ENCODE results near the gene TYW1. TPM values are rescaled to one million over a fixed set of nuclear protein-coding genes. Genes with fewer than 3 reads are reported as not detected.

The TYW1 gene
- total and polyA plus RNA-seq, 2 donors from 2014 or later: 9.4 to 20.7 TPM

DNA sequence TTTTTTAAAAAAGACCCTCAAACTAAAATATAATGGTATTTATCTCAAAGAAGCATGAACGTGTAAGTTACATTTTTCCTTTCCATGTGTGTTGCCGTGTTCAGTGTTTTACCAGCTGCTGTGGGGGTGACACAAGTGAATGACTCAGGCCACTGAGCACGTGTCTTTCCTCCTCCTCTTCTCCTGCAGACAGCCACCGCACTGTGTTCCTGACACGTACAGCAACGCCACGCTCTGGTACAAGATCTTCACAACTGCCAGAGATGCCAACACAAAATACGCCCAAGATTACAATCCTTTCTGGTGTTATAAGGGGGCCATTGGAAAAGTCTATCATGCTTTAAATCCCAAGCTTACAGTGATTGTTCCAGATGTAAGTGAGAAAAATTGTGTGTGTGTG is 45.9 kb upstream of the TYW1 start:
- DNase-seq (no peak), FAIRE-seq (no peak)
- Histone ChIP-seq H3K4me3 (ENCODE audit: low read length in 3 of 3) (no peak overlapping the region), H3K27me3 (ENCODE audit: control insufficient read depth, insufficient read depth, low read length) (no peaks in the 10 kb centered on the region), H3K4me1 (ENCODE audit: control insufficient read depth in 2 of 3, insufficient read depth in 2 of 3, low read depth in 1 of 3, low read length in 3 of 3) (no peaks in the 10 kb centered on the region), H3K36me3 (ENCODE audit: control insufficient read depth in 2 of 3, insufficient read depth in 3 of 3, low read length in 3 of 3) (peaks cover 8 to 45% (median 27%) of the 10 kb centered on the region in 3 donors), H3K9me3 (ENCODE audit: control insufficient read depth in 2 of 3, insufficient read depth in 1 of 3, low read length in 3 of 3) (no peaks in the 10 kb centered on the region), H3K27ac (ENCODE audit: low read depth in 2 of 2, low read length in 2 of 2) (no peak overlapping the region), H3K9ac (ENCODE audit: low read length in 3 of 3) (no peak overlapping the region)
- intact Hi-C loops (cut with DNase I): no loop called here
- TF ChIP-seq, protein P1, sequence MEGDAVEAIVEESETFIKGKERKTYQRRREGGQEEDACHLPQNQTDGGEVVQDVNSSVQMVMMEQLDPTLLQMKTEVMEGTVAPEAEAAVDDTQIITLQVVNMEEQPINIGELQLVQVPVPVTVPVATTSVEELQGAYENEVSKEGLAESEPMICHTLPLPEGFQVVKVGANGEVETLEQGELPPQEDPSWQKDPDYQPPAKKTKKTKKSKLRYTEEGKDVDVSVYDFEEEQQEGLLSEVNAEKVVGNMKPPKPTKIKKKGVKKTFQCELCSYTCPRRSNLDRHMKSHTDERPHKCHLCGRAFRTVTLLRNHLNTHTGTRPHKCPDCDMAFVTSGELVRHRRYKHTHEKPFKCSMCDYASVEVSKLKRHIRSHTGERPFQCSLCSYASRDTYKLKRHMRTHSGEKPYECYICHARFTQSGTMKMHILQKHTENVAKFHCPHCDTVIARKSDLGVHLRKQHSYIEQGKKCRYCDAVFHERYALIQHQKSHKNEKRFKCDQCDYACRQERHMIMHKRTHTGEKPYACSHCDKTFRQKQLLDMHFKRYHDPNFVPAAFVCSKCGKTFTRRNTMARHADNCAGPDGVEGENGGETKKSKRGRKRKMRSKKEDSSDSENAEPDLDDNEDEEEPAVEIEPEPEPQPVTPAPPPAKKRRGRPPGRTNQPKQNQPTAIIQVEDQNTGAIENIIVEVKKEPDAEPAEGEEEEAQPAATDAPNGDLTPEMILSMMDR (IDR thresholded peaks at IDR 0.05; ENCODE audit: borderline replicate concordance, extremely low read depth, insufficient read depth): no peak

DNA sequence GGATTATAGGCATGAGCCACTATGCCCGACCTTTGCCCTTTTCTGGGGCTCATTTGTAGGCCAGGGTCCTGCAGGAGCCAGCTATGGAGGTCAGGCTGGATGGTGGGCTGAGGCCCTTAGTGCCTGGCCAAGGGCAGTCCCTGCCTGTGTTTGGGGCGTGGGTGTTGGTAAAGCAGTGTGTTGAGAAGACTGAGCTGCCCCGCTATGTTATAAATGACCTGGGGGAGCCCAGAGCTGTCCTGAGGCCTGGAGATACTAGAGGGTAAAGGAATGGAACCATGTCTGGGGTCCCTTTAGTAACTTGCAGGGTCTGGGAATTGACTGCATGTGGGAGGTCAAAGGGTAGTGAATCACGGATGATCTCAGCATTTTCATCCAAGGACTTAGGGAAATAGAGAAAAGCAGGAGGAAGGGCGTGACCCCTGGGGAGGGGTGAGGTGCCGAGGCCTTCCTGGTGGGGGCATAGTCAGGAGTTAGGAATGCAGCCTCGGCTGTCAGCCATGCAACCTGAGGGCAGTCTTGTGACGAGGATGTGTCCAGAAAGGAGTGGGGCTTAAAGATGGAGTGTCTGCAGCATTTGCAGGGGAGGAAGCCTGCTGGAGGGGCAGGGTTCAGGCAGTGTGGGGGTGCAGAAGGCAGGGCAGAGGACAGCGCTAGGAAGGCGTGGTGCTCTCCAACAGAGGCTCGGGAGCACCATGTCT is 44.1 kb upstream of the TYW1 start:
- Histone ChIP-seq H3K27ac (ENCODE audit: low read depth in 2 of 2, low read length in 2 of 2) (no peak overlapping the region), H3K27me3 (ENCODE audit: control insufficient read depth, insufficient read depth, low read length) (no peaks in the 10 kb centered on the region), H3K4me1 (ENCODE audit: control insufficient read depth in 2 of 3, insufficient read depth in 2 of 3, low read depth in 1 of 3, low read length in 3 of 3) (no peaks in the 10 kb centered on the region), H3K36me3 (ENCODE audit: control insufficient read depth in 2 of 3, insufficient read depth in 3 of 3, low read length in 3 of 3) (peaks cover 10 to 47% (median 44%) of the 10 kb centered on the region in 3 donors), H3K4me3 (ENCODE audit: low read length in 3 of 3) (no peak overlapping the region), H3K9ac (ENCODE audit: low read length in 3 of 3) (no peak overlapping the region), H3K9me3 (ENCODE audit: control insufficient read depth in 2 of 3, insufficient read depth in 1 of 3, low read length in 3 of 3) (no peaks in the 10 kb centered on the region)
- intact Hi-C loops (cut with DNase I): no loop called here
- DNase-seq (no peak), FAIRE-seq (no peak)
- TF ChIP-seq, protein P1 (IDR thresholded peaks at IDR 0.05; ENCODE audit: borderline replicate concordance, extremely low read depth, insufficient read depth): no peak

DNA sequence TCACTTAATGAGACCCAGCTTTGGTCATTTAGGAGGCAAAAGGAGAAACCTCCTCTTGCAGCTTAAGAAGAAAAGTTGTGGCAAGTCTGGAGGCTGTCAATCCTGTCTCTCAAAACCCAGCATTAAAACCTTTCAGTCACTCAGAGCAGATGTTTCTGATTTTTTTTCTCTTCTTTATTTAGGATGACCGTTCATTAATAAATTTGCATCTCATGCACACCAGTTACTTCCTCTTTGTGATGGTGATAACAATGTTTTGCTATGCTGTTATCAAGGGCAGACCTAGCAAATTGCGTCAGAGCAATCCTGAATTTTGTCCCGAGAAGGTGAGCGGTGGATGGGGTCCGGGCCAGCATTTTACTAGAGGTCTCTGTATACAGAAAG is 43.6 kb upstream of the TYW1 start:
- no peaks in the 10 kb centered on the region for H3K4me1 ChIP-seq (ENCODE audit: control insufficient read depth in 2 of 3, insufficient read depth in 2 of 3, low read depth in 1 of 3, low read length in 3 of 3)
- DNase-seq (no peak), FAIRE-seq (no peak)
- TF ChIP-seq, protein P1 (IDR thresholded peaks at IDR 0.05; ENCODE audit: borderline replicate concordance, extremely low read depth, insufficient read depth): no peak
- peaks cover 10 to 49% (median 41%) of the 10 kb centered on the region in 3 donors for H3K36me3 ChIP-seq (ENCODE audit: control insufficient read depth in 2 of 3, insufficient read depth in 3 of 3, low read length in 3 of 3)
- H3K9ac ChIP-seq (ENCODE audit: low read length in 3 of 3): no peak overlapping the region
- no peak overlapping the region for H3K27ac ChIP-seq (ENCODE audit: low read depth in 2 of 2, low read length in 2 of 2)
- intact Hi-C loops (cut with DNase I): no loop called here
- H3K9me3 ChIP-seq (ENCODE audit: control insufficient read depth in 2 of 3, insufficient read depth in 1 of 3, low read length in 3 of 3): no peaks in the 10 kb centered on the region
- no peak overlapping the region for H3K4me3 ChIP-seq (ENCODE audit: low read length in 3 of 3)
- no peaks in the 10 kb centered on the region for H3K27me3 ChIP-seq (ENCODE audit: control insufficient read depth, insufficient read depth, low read length)
